ENCODE results near the gene PRDX1.
"Not testable (repeated sequence)": the region's sequence is repeated elsewhere in the genome, so short reads cannot be mapped to it uniquely, and the experiment has no call there.

Gene PRDX1

DNA sequence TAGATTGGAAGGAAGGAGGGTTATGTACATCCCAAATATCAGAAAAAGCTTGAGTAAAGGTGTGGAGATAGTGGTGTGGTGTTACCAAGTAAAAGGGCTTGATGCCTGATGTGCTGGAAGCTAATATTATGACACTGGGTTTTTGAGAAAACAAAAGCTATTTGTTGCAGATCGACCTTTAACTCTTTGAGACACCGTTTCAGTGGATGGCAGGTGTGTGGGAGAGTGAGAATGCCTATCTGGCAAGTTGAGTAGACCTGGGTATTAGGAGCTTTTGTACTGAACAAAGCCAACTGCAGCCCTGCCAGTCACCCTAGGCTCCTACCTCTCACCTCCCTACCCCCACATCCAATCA lies 20.2 kb downstream of the PRDX1 start:
- DNase-seq: no peak

DNA sequence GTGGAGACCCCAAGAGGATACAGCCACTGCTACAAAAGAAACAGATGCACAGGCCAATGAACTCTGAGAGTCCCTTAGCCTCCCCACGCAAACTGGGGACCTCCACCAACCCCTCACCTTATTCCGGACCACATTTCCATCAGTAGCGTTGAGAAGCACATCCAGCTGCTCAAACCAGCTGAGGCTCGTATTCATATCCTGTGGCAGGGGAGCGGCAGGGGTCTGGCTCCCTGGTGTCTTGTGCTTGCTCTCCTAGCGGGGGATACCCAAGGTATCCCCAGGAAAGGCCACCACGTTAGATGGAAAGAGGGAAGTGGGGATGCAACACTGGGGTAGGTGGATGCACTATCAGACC lies 22.3 kb downstream of the PRDX1 start:
- no peak for DNase-seq

DNA sequence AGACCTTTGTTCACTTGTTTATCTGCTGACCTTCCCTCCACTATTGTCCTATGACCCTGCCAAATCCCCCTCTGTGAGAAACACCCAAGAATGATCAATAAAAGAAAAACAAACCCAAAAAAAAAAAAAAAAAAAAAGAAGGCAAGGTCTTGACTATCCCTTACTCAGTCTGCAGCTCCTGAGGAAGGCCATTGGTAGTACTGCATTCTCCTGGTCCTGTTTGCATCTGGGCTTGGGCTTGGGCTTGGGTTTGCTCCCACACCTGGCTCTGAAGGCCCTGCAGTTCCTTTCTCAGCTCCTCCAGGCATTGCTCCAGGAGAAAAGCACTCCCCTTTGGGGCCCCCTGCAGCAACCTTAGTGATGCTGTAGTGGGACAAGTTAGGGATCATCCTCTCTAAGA lies 23.4 kb downstream of the PRDX1 start:
- no peak for DNase-seq

- DNase-seq: peak; percentile 32
These were observed 28.5 kb downstream of the PRDX1 start for GRCh38 chr1:45493116-45493697.

DNA sequence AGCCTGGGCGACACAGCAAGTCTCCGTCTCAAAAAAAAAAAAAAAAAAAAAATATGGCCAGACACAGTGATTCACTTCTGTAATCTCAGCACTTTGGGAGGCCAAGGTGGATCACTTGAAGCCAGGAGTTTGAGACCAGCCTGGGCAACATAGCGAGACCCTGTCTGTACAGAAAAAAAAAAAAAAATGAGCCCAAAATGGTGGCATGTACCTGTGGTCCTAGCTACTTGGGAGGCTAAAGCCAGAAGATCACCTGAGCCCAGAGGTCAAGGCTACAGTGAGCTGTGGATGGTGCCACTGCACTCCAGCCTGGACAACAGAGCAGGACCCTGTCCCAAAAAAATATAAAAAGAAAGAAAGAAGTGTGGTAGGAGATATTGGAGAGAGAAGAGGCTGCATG lies 29.0 kb downstream of the PRDX1 start:
- no peak for DNase-seq

- DNase-seq: no peak
These were observed 30.0 kb downstream of the PRDX1 start for GRCh38 chr1:45491487-45492260.

DNA sequence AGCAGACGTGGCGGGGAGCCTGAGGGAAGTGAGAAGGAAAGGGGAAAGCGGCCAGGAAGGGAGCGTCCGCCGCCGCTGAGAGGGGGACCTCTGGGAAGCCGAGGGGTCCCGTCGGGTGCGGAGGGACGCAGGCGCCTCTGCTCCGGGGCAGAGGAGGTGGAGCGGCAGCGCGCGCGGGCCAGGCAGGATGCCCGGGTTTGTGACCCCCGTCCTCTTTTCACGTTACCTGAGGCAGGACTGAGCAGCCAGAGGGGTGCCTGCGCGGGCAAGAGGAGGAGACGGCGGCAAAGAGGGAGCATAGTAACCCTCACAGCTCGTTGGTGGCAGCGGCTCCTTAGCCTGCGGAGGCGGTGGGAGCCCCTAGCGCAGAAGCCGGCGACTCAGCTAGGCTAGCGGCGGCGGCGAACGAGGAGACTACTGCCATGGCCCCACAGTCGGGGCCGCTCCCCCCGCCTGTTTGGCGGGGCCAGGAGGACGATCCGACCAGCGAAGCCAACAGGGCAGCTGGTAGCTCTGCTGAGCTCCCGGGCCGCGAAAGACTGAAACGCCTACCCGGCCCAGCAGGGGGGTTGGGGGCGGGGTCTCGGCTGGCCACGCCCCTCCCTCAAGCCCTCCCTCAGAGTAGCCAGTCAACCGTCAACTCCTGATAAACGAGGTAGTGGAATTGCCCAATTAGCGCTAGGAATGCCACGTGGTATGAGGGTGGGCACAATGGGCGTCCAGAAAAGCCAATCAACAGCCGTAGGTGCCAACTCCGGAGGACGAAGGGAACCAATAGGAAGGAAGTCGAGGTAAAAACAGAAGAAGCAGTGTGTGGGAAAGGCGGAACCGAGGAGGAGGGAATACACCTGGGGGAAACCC lies 30.8 kb downstream of the PRDX1 start, which contains the start of gene TESK2:
TSS of gene TESK2 (minus strand) at position 538 of the 861 bp plus-strand sequence. CDS start 33,378 bp downstream, outside the sequence.
- peak; percentile 92 for DNase-seq

DNA sequence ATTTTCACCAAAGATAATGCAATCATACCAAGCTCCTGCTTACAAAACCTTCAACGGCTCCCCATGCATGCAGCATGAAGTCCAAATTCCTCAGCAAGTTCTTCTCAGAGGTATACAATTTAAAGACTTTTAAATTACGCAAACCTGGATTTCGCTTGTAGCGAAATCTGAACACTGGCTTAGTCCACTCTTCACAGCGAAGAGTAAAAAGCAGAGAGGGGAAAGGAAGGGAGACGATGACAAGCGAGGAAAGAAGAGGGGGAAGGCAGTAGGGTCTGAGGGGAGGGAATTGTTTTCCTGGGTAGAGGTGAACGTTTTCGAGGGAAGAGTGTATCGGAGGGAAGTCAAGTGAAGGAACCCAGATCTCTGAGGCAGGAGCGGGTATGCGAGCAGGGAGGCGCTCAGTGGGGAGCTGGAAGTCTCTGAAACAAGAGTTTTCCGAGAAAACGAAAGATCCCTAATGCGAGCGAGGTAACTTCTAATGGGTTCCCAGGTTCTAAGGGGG lies 31.5 kb downstream of the PRDX1 start:
- no peak for DNase-seq

DNA sequence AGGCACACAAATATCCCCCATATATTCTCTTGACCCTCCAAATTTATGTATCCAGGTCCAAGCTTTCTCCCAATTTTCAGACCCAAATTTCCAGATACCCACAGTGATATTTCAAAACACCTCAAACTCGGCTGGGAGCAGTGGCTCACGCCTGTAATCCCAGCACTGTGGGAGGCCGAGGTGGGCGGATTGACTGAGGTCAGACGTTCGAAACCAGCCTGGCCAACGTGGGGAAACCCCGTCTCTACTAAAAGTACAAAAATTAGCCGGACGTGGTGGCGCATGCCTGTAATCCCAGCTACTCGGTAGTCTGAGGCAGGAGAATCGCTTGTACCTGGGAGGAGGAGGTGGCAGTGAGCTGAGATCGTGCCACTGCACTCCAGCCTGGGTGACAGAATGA lies 32.3 kb downstream of the PRDX1 start:
- not testable (repeated sequence) for DNase-seq

DNA sequence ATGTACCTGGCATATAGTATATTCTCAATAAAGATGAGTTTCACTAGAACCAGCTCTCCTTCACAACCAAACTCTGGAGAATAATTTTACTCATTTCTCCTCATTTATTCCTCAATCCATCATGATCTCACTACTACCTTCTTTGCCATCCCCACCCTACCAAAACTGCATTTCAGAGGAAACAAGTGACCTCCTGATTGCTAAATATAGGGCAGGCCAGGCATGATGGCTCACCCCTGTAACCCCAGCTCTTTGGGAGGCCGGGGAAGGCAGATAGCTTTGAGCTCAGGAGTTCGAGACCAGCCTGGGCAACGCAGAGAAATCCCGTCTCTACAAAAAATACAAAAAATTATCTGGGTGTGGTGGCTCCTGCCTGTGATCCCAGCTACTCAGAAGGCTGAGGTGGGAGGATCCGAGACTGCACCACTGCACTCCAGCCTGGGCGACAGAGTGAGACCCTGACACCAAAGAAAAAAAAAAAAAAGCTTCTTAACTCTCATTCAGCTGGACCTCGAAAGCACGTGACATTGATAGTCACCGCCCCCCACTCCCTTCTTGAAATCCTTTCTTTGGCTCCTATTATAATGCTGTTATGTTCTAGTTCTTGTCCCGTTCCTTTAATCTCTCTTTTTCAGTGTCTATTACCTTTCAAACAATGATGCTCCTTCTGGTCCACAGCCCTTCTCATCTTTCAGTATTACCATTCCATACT lies 32.9 kb downstream of the PRDX1 start:
- no peak for DNase-seq

DNA sequence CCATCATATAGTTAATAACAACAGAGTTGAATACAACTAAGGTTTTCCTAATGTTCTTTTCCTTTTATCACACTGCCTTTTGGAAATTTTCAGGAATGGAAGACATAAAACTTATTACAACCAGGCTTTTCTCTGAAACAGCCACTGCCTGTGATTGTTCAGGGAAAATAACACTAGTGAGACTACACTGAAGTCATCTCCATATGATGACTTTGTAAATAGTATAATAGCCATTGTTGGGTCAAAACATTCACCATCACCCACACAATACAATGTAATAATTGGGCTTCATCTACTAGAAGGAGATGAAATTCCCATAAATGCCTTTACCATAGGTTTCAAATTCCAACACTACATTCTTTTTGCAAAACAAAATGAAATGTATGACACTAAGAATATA lies 35.7 kb downstream of the PRDX1 start:
- no peak for DNase-seq

DNA sequence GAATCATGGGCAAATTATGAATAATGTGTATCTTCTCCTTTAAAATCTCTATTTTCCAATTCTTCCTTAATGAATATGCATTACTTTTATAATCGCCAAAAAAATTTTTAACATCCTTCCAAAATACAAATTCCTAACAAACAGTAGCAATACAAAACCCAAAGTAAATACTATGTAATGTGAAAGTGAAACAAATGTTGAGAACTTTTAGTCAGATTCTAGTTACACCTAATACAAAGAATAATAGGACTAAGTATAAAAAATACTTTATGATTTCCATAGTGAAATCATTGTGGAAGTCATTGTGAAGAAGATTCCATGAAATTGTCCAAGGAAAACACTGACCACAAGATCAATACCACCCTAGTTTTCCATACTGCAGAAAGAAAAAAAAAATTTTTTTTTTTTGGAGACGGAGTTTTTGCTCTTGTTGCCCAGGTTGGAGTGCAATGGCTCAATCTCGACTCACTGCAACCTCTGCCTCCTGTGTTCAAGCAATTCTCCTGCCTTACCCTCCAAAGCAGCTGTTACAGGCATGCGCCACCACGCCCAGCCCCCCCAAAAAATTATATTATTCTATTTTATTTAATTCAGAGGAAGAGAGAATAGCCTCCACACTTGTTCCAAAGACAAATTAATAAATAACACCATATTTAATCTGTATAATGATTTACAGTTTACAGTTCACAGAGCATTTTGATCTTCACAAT lies 42.5 kb downstream of the PRDX1 start:
- no peak for DNase-seq

DNA sequence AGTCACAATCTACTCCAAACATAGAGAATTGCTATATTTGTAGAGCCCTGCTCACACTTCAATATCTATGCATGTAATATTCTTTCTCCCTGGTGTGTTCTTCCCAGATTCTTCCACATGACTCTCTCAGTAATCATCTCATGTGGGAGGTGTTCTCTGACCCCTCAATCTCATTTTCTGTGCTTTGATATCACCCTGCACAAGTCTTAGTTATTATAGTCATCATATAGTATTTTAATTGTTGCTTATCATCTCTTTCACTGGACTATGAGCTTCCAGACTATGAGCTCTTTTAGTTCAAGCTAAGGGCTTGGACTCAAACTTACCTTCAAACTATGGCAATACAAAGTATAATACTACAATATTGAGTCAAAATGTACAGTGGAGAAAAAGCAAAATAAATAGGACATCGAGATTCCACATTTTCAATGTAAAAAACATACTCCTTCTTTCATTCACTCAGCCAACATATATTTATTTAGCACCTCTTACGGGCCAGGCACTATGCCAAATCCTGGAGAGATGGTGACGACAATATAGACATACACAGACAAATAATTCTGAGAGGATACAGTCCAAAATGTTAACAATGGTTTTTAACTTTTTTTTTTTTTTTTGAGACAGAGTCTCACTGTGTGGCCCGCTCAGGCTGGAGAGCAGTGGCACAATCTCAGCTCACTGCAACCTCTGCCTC lies 43.4 kb downstream of the PRDX1 start:
- no peak for DNase-seq

DNA sequence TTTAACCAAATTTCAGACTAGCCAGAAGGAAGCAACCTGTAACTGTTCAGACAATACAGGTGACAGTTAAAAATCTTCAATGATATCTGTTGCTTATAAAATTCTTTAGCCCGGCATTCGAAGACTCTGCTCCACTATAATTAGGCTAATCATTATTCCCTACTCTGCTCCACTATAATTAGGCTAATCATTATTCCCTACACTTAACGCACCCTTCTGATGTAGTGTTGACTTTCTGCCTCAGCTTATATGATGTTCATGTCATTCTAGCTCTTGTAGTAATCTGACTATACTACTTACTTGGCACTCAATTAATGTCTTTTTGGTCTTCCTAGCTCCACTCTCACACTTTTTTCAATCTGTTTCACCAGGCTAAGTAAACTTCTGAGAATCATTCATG lies 44.0 kb downstream of the PRDX1 start:
- DNase-seq: no peak

GRCh38 chr1:45474194-45474593 lies 47.5 kb downstream of the PRDX1 start:
- DNase-seq: not testable (repeated sequence)

DNA sequence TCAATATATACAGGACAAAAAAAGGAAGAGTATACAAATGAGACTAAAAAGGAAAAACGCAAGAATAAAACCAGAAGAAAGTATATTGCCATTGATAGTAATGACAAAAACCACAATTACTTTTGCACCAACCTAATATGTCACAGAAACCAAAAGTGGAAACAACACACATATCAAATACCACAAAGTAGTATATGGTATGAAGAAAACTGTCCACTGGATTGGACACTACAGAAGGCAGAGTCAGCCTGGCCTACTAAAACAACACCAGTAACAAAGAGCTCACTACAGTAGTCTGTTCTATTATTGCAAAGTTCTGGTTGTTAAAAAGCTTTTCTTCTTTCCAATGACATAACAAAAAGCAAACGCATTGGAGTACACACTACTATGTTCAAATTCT lies 48.4 kb downstream of the PRDX1 start:
- no peak for DNase-seq

DNA sequence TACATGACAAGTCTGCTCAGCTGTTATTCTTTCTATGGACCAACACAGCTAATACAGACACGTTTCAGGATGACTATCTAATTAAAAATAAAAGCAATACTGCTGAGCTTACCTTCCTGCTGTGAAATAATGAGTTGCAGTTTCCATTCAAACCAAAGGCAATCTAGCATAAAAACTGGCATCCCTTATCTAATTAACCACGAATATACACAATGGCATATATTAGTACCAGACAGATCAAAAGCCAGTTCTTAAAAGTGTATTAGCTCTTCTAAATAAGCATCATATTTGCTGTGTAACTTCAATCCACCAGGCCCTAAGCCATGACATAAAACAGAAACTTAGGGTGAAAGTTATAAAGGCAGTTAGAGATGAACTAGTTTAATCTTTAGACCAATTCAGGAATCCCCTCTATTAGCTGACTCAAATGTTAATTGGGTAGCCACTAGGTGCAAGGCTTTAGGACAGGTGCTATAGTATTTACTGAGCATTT lies 51.3 kb downstream of the PRDX1 start:
- no peak for DNase-seq

- not testable (repeated sequence) for DNase-seq
These were observed 54.3 kb downstream of the PRDX1 start for GRCh38 chr1:45467353-45467752.

GRCh38 chr1:45465277-45465676 lies 56.4 kb downstream of the PRDX1 start:
- no peak for DNase-seq
